ENCODE results near the gene CEP85L. TPM values are rescaled to one million over a fixed set of nuclear protein-coding genes. Genes with fewer than 3 reads are reported as not detected.

The CEP85L gene
- total RNA-seq (10 to 100 TPM; 17.2 to 21.3 TPM), polyA plus RNA-seq (1 to 10 TPM; 1.1 to 1.7 TPM)
- long read RNA-seq, donor 1, full-length matches to known transcripts, result 5 of 66 reads
- long read RNA-seq, donor 1, partial matches to known transcripts, result 51 of 66 reads
- long read RNA-seq, donor 1, other reads (novel, unspliced or antisense), result 10 of 66 reads
- long read RNA-seq, donor 2, full-length matches to known transcripts, result 1 of 15 reads
- long read RNA-seq, donor 2, partial matches to known transcripts, result 5 of 15 reads
- long read RNA-seq, donor 2, other reads (novel, unspliced or antisense), result 9 of 15 reads

DNA sequence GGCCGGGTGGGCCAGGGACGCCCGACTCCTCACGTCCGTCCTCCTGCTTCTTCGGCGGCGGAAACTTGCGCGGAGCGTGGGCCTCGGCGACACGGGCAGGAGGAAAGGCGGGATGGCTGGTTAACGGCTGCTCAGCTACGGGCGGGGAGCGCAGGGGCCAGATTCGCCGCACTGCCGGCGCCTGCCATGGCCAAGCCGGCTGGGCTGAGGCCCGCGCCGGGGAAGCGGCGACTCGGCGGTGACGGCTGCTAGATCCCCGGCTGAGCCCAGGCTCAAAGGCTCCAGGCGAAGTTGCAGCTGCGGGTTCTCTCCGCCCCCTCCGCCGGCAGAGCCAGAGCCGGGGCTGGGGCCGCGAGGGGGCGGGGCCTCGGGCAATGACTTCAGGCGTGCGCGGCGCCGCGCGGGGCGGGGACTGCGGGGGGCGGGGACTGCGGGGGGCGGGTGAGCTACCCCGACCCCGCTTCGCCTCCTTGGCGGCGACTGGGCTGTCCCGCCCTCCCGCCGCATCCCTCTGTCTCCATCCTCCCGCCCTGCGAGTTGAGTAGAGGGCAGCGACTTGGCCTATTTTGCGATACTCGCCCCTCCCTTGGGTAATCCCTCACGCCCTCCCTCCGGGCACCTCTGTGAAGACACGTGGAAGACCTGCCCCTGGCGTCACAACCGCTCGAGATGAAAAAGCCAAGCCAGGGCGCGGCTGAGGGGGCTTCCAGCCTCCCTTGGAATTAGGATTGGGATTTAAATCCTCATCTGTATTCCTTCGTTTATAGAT is at the start of gene CEP85L:
Gene CEP85L (minus strand): TSS at position 310 of the 769 bp plus-strand sequence. CDS start 322 bp downstream, outside the sequence.
- Histone ChIP-seq H3K36me3 (ENCODE audit: control insufficient read depth in 1 of 2, insufficient read depth in 2 of 2, low read length in 1 of 2) (no peaks in the 10 kb centered on the region), H3K27me3 (ENCODE audit: control insufficient read depth in 1 of 2, insufficient read depth in 2 of 2, low read length in 1 of 2) (no peaks in the 10 kb centered on the region), H3K27ac (ENCODE audit: low read depth in 1 of 2, low read length in 2 of 2) (peak within 1 kb of the TSS; percentile 71 to 92), H3K4me1 (ENCODE audit: control insufficient read depth in 1 of 2, insufficient read depth in 2 of 2, low read length in 2 of 2) (no peaks in the 10 kb centered on the region), H3K9me3 (ENCODE audit: control insufficient read depth, low read length) (no peaks in the 10 kb centered on the region), H3K4me3 (ENCODE audit: low read length in 2 of 2) (peak within 1 kb of the TSS; percentile 85 to 88)
- intact Hi-C loops (cut with DNase I), result loop anchor here in 1 of 2 donors (5.0 kb wide), 1 partner anchor 56 kb away; no protein-coding TSS in a partner anchor
- peak; percentile 97 for ATAC-seq (ENCODE audit: low FRiP score)
- DNase-seq, result peak; percentile 95 to 97
- 1% methylated on average over 39 to 77 of the region's 77 CpGs for WGBS, 2 donors

DNA sequence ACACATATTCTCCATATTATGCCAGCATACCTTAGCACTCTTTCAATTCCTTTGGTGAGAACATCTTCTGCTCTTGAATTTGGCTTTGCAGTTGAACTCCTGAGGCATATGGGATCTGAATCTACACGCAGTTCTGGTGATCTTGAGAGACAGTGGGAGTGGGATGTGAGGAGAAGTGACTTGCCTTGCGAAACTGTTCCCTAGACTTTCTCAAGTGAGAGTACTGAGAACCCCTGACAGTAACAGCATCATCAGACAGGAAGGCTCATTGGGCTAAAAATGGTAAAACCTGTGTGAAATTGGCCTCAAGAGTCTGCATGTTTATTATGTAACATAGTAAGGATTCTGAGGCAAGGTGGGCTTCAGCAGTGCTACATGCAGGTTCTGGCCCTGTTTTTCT is 49.1 kb upstream of the CEP85L start:
- ATAC-seq (ENCODE audit: low FRiP score) (no peak), DNase-seq (no peak)
- Histone ChIP-seq H3K36me3 (ENCODE audit: control insufficient read depth in 1 of 2, insufficient read depth in 2 of 2, low read length in 1 of 2) (no peaks in the 10 kb centered on the region), H3K9me3 (ENCODE audit: control insufficient read depth, low read length) (no peaks in the 10 kb centered on the region), H3K4me3 (ENCODE audit: low read length in 2 of 2) (no peak overlapping the region), H3K4me1 (ENCODE audit: control insufficient read depth in 1 of 2, insufficient read depth in 2 of 2, low read length in 2 of 2) (no peaks in the 10 kb centered on the region), H3K27ac (ENCODE audit: low read depth in 1 of 2, low read length in 2 of 2) (no peak overlapping the region), H3K27me3 (ENCODE audit: control insufficient read depth in 1 of 2, insufficient read depth in 2 of 2, low read length in 1 of 2) (no peaks in the 10 kb centered on the region)
- WGBS, 2 donors, result 91 to 92% methylated on average over 2 of the region's 2 CpGs
- intact Hi-C loops (cut with DNase I), result no loop called here

DNA sequence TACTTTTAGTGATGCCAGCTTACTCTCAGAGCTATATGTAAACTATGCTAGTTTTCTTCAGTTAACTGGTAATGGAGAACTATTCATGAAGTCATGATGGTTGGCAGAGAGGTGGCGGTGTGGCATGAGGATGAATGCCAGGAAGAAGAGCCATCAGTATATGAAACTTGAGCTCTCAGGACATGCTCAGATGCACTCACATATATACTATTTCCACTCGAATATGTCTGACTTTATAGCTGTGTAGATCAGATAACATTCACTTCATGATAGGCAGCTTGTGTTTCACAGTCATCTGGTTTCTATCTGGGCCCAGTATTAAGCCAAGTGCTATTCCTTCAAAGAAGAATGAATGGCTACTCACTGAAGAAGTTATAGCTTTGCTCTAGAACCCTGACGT is 46.2 kb upstream of the CEP85L start:
- Histone ChIP-seq H3K4me1 (ENCODE audit: control insufficient read depth in 1 of 2, insufficient read depth in 2 of 2, low read length in 2 of 2) (no peaks in the 10 kb centered on the region), H3K27ac (ENCODE audit: low read depth in 1 of 2, low read length in 2 of 2) (no peak overlapping the region), H3K9me3 (ENCODE audit: control insufficient read depth, low read length) (no peaks in the 10 kb centered on the region), H3K27me3 (ENCODE audit: control insufficient read depth in 1 of 2, insufficient read depth in 2 of 2, low read length in 1 of 2) (no peaks in the 10 kb centered on the region), H3K36me3 (ENCODE audit: control insufficient read depth in 1 of 2, insufficient read depth in 2 of 2, low read length in 1 of 2) (no peaks in the 10 kb centered on the region), H3K4me3 (ENCODE audit: low read length in 2 of 2) (no peak overlapping the region)
- DNase-seq (no peak), ATAC-seq (ENCODE audit: low FRiP score) (no peak)
- intact Hi-C loops (cut with DNase I), result no loop called here
- WGBS, 2 donors, result 61 to 73% methylated on average over 3 of the region's 3 CpGs

DNA sequence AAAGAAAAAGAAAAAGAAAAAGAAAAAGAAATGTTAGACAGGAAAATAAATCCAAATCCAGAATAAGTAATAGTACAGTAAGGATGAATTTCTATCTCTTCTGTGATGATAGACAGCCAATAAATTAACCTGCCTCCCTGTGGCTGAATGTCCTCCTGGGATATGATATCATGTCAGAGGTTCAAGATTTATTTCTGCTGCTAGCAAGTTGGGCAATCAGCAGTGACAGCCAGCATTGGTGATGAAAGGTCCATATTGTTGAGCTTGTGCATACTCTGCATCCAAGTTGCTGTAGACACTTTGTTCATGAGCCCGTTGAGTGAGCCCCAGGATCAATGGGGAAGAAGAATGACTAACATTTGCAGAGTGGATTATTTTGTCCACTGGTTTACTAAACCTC is 44.9 kb upstream of the CEP85L start:
- Histone ChIP-seq H3K4me1 (ENCODE audit: control insufficient read depth in 1 of 2, insufficient read depth in 2 of 2, low read length in 2 of 2) (no peaks in the 10 kb centered on the region), H3K27me3 (ENCODE audit: control insufficient read depth in 1 of 2, insufficient read depth in 2 of 2, low read length in 1 of 2) (no peaks in the 10 kb centered on the region), H3K36me3 (ENCODE audit: control insufficient read depth in 1 of 2, insufficient read depth in 2 of 2, low read length in 1 of 2) (no peaks in the 10 kb centered on the region), H3K27ac (ENCODE audit: low read depth in 1 of 2, low read length in 2 of 2) (no peak overlapping the region), H3K4me3 (ENCODE audit: low read length in 2 of 2) (no peak overlapping the region), H3K9me3 (ENCODE audit: control insufficient read depth, low read length) (no peaks in the 10 kb centered on the region)
- intact Hi-C loops (cut with DNase I), result no loop called here
- ATAC-seq (ENCODE audit: low FRiP score) (no peak), DNase-seq (no peak)
- WGBS, 2 donors, result 76% methylated on average over 1 of the region's 1 CpG

DNA sequence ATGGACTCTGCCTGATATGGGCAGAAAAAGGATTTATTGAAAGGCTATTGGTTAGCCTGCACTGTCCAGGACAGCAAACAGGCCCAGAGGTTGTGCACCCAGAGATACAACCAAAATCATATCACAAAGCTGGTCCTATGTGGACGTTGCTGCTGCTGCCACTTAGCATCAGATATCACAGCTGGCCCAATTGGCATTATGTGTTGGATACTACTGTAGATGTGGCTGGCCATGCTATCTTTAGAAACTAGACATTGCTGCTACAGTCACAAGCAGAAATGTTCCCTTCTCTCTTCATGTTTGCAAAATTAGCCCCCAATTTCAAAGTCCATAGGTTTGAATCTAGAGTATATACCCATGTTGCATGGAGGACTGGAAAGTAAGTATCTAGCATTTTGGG is 42.2 kb upstream of the CEP85L start:
- Histone ChIP-seq H3K4me3 (ENCODE audit: low read length in 2 of 2) (no peak overlapping the region), H3K9me3 (ENCODE audit: control insufficient read depth, low read length) (no peaks in the 10 kb centered on the region), H3K27ac (ENCODE audit: low read depth in 1 of 2, low read length in 2 of 2) (no peak overlapping the region), H3K27me3 (ENCODE audit: control insufficient read depth in 1 of 2, insufficient read depth in 2 of 2, low read length in 1 of 2) (no peaks in the 10 kb centered on the region), H3K36me3 (ENCODE audit: control insufficient read depth in 1 of 2, insufficient read depth in 2 of 2, low read length in 1 of 2) (no peaks in the 10 kb centered on the region), H3K4me1 (ENCODE audit: control insufficient read depth in 1 of 2, insufficient read depth in 2 of 2, low read length in 2 of 2) (no peaks in the 10 kb centered on the region)
- 13 to 35% methylated on average over 1 of the region's 1 CpG for WGBS, 2 donors
- intact Hi-C loops (cut with DNase I), result no loop called here
- ATAC-seq (ENCODE audit: low FRiP score) (no peak), DNase-seq (no peak)

DNA sequence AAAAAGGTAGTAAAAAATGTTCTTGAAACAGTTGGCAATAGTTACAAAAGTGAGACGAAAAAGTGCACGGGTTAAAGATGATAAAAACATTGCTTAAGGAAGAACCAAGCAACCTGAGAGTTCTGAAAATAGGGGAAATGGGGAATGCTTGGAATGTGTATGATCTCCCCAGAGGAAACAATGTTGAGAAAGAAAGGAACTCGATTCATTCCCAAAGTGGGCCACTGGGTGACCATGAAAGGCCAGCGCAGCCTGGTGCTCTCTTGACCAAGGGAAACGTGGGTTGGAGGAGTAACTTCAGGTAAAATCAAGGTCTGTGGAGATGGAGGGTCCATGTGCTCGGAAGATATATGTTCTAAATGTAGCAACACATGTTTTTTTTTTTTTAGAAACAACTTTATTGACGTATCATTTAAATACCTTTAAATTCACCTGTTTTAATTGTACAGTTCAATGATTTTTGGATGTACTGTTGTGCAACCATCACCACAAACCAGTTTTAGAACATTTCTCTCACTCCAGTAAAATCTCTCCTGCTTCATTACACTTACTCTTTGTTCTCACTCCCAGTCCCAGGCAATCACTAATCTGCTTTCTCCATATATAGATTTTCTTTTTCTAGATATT is 34.5 kb upstream of the CEP85L start:
- no peaks in the 10 kb centered on the region for H3K36me3 ChIP-seq (ENCODE audit: control insufficient read depth in 1 of 2, insufficient read depth in 2 of 2, low read length in 1 of 2)
- H3K27ac ChIP-seq (ENCODE audit: low read depth in 1 of 2, low read length in 2 of 2), result no peak overlapping the region
- no peaks in the 10 kb centered on the region for H3K4me1 ChIP-seq (ENCODE audit: control insufficient read depth in 1 of 2, insufficient read depth in 2 of 2, low read length in 2 of 2)
- no peak for DNase-seq
- no peak for ATAC-seq (ENCODE audit: low FRiP score)
- no peaks in the 10 kb centered on the region for H3K9me3 ChIP-seq (ENCODE audit: control insufficient read depth, low read length)
- H3K4me3 ChIP-seq (ENCODE audit: low read length in 2 of 2), result no peak overlapping the region
- no peaks in the 10 kb centered on the region for H3K27me3 ChIP-seq (ENCODE audit: control insufficient read depth in 1 of 2, insufficient read depth in 2 of 2, low read length in 1 of 2)
- 74% methylated on average over 7 of the region's 7 CpGs for WGBS, 2 donors
- intact Hi-C loops (cut with DNase I), result no loop called here

DNA sequence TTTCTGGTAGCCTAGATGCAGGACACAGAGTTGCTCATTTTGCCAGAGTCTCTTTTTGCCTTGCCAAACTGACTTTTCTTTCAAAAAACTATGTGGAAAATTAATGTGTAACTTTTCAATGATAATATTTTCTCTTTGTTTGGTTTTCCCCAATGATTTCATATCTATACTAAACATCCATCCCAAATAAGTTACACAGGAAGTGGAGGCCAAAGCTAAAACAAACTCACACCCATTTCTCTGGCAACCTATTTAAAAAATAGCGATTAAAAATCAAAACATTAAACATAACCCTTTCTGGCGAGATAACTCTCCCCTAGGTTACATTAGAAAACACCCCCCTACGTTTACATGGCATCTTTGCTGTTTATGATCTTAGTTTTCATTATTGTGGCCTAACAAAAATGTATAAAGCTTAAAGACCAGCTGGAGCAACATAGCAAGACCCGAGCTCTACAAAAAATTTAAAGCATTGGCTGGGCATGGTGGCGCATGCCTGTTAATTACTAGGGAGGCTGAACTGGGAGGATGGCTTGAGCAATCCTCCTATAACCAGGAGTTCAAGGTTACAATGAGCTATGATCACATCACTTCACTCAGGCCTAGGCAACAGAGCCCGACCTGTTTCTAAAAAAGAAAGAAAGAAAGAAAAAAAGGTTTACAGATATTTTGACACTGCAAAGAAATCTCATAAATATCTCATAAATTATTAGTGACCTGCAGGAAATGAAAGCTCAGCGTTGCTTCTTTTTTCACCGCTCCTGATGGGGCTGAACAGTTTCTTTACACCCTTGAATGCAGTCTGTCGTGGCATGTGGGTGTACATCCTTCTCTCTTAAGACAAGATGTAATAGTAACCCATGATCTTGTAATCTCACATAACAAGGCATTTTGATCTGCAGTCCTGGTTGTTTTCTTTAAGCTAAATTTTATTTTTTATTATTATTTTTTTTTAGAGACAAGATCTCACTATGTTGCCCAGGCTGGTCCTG is 32.8 kb upstream of the CEP85L start:
- H3K4me3 ChIP-seq (ENCODE audit: low read length in 2 of 2), result no peak overlapping the region
- no peaks in the 10 kb centered on the region for H3K27me3 ChIP-seq (ENCODE audit: control insufficient read depth in 1 of 2, insufficient read depth in 2 of 2, low read length in 1 of 2)
- no peaks in the 10 kb centered on the region for H3K36me3 ChIP-seq (ENCODE audit: control insufficient read depth in 1 of 2, insufficient read depth in 2 of 2, low read length in 1 of 2)
- H3K27ac ChIP-seq (ENCODE audit: low read depth in 1 of 2, low read length in 2 of 2), result no peak overlapping the region
- DNase-seq (no peak), ATAC-seq (ENCODE audit: low FRiP score) (no peak)
- no peaks in the 10 kb centered on the region for H3K4me1 ChIP-seq (ENCODE audit: control insufficient read depth in 1 of 2, insufficient read depth in 2 of 2, low read length in 2 of 2)
- no peaks in the 10 kb centered on the region for H3K9me3 ChIP-seq (ENCODE audit: control insufficient read depth, low read length)
- WGBS, 2 donors, result 67 to 75% methylated on average over 9 of the region's 9 CpGs
- intact Hi-C loops (cut with DNase I), result no loop called here

DNA sequence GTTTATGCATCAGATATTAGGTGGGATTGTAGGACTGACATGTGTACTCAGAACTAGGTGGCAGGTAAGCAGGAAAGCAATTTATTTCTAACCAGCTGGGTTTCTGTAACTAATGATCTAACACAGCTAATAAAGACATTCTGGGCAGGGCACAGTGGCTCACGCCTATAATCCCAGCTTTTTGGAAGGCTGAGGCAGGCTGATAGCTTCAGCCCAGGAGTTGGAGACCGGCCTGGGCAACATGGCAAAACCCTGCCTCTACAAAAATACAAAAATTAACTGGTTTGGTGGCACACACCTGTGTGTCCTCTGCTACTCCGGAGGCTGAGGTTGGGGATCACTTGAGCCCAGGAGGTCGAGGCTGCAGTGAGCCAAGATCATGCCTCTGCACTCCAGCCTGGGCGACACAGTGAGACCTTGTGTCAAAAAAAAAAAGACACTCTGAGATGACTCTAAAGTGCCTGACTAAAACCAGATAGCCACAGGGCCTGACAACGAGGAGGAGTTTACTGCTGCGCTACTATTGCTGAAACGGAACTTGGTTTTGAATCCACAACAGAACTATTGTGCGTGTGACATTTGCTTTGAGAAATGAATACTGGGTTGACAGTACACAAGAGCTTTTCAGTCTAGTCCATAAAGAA is 29.2 kb upstream of the CEP85L start:
- H3K36me3 ChIP-seq (ENCODE audit: control insufficient read depth in 1 of 2, insufficient read depth in 2 of 2, low read length in 1 of 2), result no peaks in the 10 kb centered on the region
- no peak overlapping the region for H3K27ac ChIP-seq (ENCODE audit: low read depth in 1 of 2, low read length in 2 of 2)
- 89 to 90% methylated on average over 9 of the region's 9 CpGs for WGBS, 2 donors
- no peaks in the 10 kb centered on the region for H3K9me3 ChIP-seq (ENCODE audit: control insufficient read depth, low read length)
- no peaks in the 10 kb centered on the region for H3K27me3 ChIP-seq (ENCODE audit: control insufficient read depth in 1 of 2, insufficient read depth in 2 of 2, low read length in 1 of 2)
- intact Hi-C loops (cut with DNase I), result no loop called here
- ATAC-seq (ENCODE audit: low FRiP score) (peak; percentile 7), DNase-seq (no peak)
- no peaks in the 10 kb centered on the region for H3K4me1 ChIP-seq (ENCODE audit: control insufficient read depth in 1 of 2, insufficient read depth in 2 of 2, low read length in 2 of 2)
- no peak overlapping the region for H3K4me3 ChIP-seq (ENCODE audit: low read length in 2 of 2)
